ENCODE measurements around the gene GPR55. TPM values are rescaled to one million over a fixed set of nuclear protein-coding genes. Genes with fewer than 3 reads are reported as not detected.
A peak's percentile ranks its signal among the peaks of the same experiment; 100 is the strongest.

The GPR55 gene
- total RNA-seq, 4 donors from 2014 or later = 0.72 to 1.2 TPM; not detected in 2

DNA sequence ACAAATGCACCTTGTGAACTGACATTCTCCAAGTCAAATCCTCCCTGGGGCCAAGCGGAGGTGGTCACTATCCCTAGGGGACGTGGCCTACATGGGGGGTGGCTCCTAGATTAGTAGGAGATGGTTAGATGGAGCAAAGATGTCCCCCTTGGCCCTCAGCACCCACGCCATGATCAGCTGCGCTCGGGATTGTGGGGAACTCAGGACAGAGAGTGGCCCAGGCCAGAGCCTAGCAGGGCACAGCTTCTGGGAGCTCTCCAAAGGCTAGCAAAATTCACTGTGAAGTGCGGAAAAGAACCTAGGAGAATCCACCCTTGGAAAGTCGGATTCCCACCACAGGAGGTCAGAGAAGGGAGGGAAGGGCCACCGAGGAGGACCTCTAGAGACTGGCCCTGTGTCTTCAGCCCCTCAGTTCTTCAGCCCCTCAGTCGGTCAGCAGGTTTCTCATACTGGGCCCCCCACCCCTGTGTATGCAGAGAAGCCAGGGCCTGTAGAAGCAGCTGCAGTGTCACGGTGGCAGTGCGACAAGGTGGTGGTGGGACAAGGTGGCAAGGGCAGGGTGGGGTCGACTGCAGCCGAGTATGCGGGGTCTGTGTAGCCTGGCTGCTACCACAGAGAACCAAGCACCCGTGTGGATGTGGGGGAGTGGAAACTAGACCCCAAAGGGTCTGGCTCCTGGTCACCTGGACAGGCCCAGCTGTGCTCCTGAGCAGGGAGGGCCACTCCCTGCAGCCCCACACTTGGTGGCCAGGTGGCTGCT is 18.4 kb downstream of the GPR55 start:
- Histone ChIP-seq H3K27ac (no peak overlapping the region), H3K36me3 (no peaks in the 10 kb centered on the region), H3K4me1 (no peaks in the 10 kb centered on the region), H3K27me3 (no peaks in the 10 kb centered on the region), H3K4me3 (no peak overlapping the region), H3K9me3 (no peaks in the 10 kb centered on the region)
- peak; percentile 48 to 67 for DNase-seq (ENCODE audit: low spot score in 2 of 2)
- WGBS = 90% methylated on average over 12 of the region's 15 CpGs
- TF ChIP-seq POLR2AphosphoS5 (IDR thresholded peaks at IDR 0.05) (no peak), POLR2A (IDR thresholded peaks at IDR 0.05) (no peak), CTCF (IDR thresholded peaks at IDR 0.05) (no peak), EP300 (IDR thresholded peaks at IDR 0.05) (no peak)

- no peak overlapping the region for H3K4me3 ChIP-seq
- H3K9me3 ChIP-seq = no peaks in the 10 kb centered on the region
- TF ChIP-seq EP300 (IDR thresholded peaks at IDR 0.05) (no peak), CTCF (IDR thresholded peaks at IDR 0.05) (no peak), POLR2AphosphoS5 (IDR thresholded peaks at IDR 0.05) (no peak), POLR2A (IDR thresholded peaks at IDR 0.05) (no peak)
- H3K36me3 ChIP-seq = no peaks in the 10 kb centered on the region
- DNase-seq (ENCODE audit: low spot score in 2 of 2) = peak; percentile 52 to 69
- peaks cover 8% of the 10 kb centered on the region for H3K27me3 ChIP-seq
- no peak overlapping the region for H3K27ac ChIP-seq
- no peaks in the 10 kb centered on the region for H3K4me1 ChIP-seq
- WGBS = 71% methylated on average over 16 of the region's 18 CpGs
Measured at GRCh38 chr2:230905448-230906421, 19.3 kb downstream of the GPR55 start.

GRCh38 chr2:230904856-230905447 is 20.1 kb downstream of the GPR55 start:
- Histone ChIP-seq H3K4me3 (no peak overlapping the region), H3K4me1 (no peaks in the 10 kb centered on the region), H3K27ac (no peak overlapping the region), H3K27me3 (peaks cover 16% of the 10 kb centered on the region), H3K9me3 (no peaks in the 10 kb centered on the region), H3K36me3 (no peaks in the 10 kb centered on the region)
- DNase-seq (ENCODE audit: low spot score in 2 of 2) = peak; percentile 26 to 57
- 66% methylated on average over 15 of the region's 15 CpGs for WGBS
- TF ChIP-seq POLR2AphosphoS5 (IDR thresholded peaks at IDR 0.05) (no peak), CTCF (IDR thresholded peaks at IDR 0.05) (no peak), POLR2A (IDR thresholded peaks at IDR 0.05) (no peak), EP300 (IDR thresholded peaks at IDR 0.05) (no peak)

- DNase-seq (ENCODE audit: low spot score in 2 of 2) = peak in 1 of 2 donors; percentile 64
- Histone ChIP-seq H3K36me3 (no peaks in the 10 kb centered on the region), H3K27me3 (peaks cover 17% of the 10 kb centered on the region), H3K27ac (no peak overlapping the region), H3K9me3 (no peaks in the 10 kb centered on the region), H3K4me1 (no peaks in the 10 kb centered on the region), H3K4me3 (no peak overlapping the region)
- 90% methylated on average over 19 of the region's 19 CpGs for WGBS
- TF ChIP-seq POLR2AphosphoS5 (IDR thresholded peaks at IDR 0.05) (no peak), EP300 (IDR thresholded peaks at IDR 0.05) (no peak), POLR2A (IDR thresholded peaks at IDR 0.05) (no peak), CTCF (IDR thresholded peaks at IDR 0.05) (no peak)
Measured at GRCh38 chr2:230903231-230904150, 21.6 kb downstream of the GPR55 start.
